Superior temporal gyrus (tissue), 1 donor: ENCODE measurements around the gene CP.
A peak's percentile ranks its signal among the peaks of the same experiment; 100 is the strongest.

Experiments used
- DNase-seq: peaks from one replicate; pipeline ENCODE4 v3.0.0-alpha.2; 2016; ENCODE audit errors: extremely low spot score

Gene CP

DNA sequence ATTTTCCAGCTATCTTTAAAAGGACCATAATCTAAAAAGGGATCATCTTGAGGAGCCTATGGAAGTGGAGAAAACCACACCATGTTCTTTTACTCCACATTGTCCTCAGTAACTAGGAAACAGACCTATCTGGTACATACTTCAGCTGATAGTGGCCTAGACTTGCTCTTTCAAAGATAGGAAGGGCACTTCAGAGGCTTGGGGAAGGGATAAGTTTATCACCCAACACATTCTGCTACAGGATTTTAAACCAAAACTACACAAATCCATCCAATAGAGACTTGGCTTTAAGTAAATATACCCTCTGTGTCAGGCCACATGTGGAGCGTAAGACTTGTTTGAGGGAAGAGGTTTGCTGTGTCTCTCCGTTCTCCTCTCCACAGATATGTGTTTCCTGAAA is 35.4 kb downstream of the CP start:
- no peak for DNase-seq

DNA sequence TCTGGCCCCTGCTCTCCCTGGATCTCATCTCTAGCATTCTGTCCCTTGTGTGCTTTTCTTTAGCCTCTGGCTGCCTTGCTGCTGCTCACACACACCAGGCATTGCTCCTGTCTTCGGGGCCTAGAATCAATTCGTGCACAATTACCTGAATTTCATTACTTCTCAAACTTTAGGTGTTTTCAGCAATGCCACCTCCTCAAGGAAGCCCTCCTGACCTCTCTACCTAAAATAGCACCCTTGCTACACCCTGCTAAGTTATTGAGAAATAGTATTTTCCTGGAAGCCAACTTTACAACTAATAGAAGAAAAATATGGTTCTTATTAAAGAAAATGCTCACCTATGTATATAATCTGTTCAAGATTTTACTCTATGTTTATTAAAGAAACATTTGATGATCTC is 40.4 kb downstream of the CP start:
- no peak for DNase-seq

DNA sequence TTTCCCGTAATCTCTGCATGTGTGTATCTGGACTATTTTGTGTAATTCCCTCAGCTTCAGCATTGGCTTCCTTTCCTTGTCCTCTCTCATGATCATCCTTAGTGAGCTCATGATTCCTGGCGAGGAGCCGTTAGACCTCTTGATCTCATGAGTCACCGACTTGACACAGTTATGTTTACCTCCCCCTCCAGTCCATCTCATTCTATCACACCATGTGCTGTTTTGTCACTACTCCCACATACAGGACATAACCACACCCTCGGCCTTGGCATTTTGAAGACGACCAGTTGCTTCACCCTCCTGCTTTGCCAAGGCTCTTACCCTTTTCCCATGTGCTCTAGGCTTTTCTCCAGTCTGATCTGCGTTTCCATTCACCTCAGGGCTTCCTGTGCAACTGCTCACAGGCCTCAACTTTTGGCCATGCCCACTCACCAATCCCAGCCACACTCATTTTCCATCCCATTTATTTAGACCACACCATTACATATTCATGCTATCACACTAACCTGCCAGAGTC is 41.5 kb downstream of the CP start:
- no peak for DNase-seq

DNA sequence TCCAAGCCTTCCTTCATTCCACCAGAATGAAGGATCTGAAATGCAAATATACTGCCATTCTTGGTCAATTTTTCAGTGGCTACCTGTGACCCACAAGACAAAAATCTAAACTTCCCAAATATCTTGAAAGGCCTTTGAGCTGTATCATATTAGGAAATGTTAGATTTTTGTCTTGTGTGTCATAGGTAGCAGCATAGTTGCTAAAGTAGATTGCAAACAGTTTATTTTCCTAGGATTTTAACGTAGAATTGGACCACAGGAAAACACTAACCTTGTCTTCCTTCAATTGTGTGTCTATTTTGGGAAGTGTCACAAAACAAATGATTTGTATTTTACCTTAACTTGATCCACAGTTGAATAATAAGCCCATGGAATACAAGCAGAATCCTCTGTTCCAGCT is 42.4 kb downstream of the CP start:
- DNase-seq: no peak

DNA sequence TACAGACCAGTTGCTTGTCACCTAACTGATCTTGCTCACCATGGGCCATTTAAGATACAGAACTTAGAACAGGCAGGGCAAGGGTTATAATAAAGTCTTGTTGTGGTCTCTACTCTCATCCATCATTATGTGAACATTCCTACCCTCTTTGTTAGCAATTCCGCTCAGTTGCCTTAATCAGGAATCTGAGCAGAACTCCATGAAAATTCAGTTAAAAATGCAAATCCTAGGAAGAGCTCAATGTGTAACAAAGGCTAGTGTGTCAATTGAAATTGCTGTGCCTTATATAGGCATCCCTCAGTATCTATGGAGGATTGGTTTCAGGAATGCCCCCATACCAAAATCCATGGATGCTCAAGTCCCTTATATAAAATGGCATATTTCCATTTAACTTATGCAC is 44.5 kb downstream of the CP start:
- DNase-seq: no peak

DNA sequence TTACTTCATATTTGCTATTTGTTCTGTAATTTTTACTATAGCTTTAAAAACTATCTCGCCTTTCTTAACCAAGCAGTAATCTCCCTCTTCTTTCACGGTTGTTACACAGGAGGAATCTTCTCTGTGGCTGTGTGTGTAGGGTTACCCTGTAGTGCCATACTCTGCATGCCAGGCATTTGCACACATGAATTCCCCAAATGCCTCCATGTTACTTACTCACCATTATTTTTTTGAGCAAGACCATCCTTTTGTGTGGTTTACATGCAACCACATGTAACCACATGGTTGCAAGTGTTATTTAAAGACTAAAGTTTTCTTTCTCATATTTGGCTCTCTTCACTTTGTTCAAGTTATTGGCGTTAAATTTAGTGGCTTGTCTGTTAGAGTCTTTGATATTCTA is 46.7 kb downstream of the CP start:
- no peak for DNase-seq

DNA sequence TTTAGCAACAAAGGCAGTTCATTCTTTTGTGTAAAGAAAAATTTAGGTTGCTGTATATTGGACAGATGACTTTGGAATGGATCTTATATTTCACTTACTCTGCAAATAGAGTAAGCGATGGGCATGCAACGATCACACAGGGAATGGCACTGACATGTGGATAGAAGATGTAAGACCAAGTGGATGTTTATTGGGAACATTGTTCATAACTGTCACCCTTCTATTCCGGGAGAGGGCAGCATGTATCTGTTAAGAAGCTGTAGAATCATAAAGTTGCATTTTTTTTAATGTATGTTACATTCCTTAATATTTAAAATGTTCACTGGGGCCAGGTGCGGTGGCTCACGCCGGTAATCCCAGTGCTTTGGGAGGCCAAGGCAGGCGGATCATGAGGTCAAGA is 51.0 kb downstream of the CP start:
- DNase-seq: no peak

DNA sequence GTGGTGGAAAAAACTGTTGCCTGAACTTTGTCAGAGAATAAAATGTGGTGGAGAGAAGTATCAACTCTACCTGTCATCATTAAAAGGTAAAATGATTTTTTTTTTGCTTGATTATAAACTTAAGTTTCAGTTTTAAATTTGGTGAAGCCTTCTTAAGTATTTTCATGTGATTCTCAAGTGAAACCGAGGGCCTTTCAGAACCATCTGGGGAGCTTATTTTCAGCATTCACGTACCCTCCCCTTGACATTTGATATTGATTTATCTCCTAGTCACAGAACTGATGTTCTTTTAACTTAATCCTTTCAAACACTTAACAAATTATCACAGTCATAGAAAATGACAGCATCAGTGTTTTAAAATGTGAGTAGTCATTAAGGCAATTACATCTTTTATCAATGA is 53.7 kb downstream of the CP start:
- no peak for DNase-seq

DNA sequence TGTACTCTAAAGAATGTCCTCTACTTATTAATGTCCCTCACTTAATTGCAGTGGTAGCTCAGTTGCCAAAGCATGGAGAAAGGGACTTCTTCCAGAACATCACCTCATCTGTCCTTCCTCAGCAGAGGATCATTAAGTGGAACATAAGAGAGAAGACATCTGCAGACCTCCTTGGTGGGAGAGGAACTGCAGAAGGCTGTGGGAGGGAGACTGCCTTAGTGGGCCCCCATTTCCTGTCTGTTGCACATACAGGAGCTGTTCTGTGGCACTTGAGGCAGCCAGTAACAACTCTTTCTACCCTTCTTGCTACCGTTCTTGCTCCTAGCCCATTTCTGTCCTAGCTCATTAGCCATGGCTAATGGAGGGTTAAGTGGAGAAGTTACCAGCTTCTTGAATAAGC is 58.6 kb downstream of the CP start:
- no peak for DNase-seq

DNA sequence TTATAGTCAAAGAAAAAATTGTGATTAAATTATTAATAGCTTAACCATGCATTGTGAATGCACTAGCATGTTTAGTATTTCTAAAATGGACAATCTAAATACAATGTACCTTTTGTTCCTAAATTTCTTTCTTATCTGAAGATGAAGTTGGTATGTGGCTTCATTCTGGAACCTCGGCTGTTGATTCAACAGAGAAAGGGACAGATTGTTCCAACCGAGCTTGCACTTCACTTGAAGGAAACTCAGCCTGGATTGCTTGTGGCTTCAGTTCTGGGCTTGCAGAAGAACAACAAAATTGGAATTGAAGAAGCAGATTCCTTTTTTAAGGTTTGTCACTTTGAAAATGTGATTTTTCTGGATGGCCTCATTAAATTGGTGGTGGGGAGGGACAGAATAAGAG is 59.6 kb downstream of the CP start:
- no peak for DNase-seq

DNA sequence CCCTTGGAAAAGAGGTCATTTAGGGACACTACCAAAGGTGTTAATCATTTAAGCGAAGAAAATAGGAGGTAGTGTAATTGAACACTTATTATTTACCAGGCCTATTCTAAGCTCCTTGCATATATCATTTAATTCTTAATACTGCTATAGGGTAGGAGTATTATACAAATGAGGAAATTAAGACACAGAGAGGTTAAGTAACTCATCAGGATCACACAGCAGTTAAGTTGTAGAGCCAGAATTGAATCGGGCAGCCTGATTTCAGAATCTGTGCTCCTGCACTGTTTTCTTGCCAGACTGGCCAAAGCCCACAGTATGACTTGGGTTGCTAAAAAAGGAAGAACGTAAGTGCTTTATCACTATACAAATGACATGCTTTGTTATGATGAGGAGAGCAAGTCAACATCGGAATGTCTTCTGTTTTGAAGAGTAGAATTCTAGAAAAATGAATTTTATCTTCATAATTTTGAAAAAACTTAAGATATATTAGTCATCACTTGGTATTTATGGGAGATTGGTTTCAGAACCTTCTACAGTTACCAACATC is 60.8 kb downstream of the CP start:
- no peak for DNase-seq

DNA sequence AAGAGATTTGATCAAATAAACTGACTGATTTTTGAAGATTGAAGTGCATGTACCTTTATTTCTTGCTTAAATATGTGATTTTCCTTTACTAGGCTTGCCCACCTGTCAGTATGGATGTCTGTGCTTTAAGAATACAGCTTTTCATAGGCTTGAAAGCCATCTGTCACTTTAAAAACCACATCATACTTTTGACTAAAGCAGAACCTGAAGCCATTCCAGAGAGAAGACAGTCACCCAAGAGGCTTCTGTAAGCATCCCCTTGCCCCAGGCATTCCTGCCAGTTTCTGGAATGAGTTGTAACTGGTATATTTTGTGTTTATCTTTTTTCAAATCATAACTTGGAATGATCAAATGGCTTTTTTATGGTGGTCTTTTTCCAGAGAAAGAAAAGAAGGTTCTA is 68.2 kb downstream of the CP start:
- no peak for DNase-seq

DNA sequence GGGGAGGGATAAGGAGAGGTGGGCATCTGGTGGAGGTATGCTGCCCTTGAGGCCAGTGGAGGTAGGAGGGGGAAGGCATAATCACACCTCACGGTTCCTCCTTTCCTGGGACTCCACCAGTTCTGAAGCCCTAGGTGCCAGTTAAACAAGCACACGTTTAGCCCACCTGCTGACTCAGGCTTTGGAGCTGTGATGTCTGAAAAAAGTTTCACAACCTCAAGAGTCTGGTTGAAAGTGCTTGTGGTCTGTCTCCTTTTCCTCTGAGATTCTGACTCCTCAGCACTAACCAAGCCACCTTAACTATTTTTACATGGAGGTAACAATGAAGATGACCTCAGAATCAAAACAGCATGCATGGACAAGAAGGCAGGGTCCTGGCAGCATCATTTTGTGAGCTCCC is 69.2 kb downstream of the CP start:
- DNase-seq: no peak

DNA sequence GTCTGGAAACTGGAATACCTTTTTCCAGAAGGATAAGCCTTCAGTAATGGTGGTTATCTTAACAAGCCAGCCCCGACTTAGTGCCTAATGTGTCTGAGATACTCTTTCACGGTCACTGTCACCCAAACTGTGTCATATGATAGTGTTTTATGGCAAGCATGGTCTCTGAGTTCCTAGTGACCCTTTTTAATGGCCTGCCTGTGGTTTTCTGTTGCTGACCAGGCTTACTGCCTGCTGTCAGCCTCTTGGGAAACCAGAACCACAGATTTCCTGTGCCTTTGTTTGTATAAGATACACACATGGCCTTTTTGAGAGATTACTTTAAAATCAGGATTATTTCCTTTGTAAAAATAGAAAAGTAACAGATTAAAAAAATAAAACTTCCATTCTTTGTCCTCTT is 69.8 kb downstream of the CP start:
- no peak for DNase-seq

DNA sequence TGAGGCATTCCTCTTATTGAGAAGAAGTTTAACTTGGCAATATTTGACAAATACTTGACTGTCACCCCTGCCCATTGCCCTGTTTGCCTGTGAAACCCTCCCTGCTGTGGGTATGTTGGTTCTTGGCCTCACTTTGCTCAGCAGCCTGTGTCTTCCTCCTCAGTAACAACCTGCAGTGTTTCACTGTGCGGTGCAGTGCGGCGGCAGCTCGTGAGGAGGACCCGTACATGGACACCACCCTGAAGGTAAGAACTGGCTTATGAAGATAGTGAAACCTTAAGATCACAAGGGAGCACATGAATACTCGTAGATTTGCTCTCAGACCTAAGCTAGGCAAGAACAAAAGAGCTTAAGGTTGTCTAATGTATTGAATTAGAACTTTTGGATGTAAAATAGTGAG is 71.2 kb downstream of the CP start:
- no peak for DNase-seq

DNA sequence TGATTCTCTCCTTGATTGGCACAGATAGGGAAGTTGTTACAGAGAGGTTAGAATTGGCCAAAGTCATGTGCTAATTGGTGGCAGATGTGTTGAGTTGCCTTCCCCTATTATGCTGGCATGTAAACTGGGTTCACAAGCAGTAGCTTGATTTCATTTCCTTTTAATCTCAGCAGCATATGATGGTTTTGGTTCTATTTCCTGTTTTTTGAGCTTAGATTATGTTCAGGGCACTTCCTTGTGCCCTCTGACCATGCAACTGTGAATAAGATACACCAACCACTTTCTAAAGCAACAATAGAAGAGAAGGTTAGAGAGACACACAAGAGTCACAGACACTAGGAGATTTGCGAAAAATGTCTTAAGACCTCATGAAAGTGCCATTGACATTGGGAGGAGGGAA is 75.7 kb downstream of the CP start:
- peak; percentile 26 for DNase-seq

DNA sequence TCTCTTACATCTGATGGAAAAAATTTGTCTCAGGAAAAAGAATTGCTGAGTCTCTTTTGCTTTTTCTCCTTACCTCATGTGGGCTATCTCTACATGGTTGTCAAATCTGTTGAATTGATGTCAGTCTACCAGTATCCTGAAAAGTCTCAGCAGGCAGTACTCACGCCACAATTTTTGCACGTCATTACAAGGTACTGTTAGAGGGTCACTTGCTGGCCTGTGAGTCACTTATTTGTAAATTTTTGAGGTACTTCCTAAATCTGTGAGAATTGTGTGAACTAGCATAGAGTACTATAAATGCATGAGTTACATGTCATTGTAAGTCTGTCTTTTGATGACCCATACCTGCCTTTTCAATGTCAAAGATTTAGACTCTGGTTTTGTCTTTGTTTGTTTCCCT is 76.3 kb downstream of the CP start:
- DNase-seq: no peak

DNA sequence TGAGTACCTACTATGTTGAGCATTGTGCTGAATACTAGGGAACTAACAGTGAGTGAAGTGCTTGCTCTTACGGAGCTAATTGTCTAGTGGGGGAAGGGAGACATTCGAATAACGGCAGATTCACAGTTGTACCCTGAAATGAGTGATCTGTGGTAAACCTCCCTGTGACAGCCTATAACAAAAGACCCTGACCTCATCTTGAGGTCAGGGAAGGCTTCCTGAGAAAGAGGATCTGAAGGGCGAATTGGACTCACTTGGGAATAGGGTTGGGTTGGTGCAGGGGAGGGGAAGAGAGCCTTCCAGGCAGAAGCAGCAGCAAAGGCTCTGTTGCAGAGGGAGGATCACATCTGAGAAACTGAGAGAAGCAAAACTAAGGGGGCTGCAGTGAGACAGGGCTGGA is 78.9 kb downstream of the CP start:
- DNase-seq: no peak

DNA sequence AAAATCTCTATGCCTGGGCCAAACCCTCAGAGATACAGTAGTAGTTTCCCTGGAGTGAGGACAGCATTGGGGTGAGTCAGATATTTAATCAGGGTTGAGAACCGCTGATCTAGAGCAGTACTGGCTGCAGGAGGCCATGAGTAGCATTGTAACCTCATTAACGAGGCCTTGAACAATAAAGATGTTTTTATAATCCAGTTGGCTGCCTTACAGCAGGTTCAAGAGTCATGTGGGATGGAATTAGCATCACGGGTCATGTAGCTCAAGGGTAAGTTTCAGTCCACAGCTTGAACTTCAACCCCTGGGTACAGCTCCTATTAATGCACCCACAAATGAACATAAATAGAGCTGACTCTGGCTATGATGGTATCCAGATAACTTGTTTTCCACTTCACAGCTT is 87.1 kb downstream of the CP start:
- no peak for DNase-seq

DNA sequence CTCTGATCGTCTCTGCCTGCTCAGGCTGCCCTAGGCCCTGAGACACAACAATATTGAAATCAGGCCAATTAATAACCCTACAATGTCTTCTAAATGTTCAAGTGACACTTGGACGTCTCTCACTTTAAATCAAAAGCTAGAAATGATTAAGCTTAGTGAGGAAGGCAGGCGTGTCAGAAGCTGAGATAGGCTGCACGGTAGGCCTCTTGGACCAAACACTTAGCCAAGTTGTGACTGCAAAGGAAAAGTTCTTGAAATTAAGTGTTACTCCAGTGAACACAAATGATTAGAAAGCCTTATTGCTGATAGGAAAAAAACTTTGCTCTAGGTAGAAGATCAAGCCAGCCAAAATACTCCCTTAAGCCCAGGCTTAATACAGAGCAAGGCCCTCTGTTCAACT is 90.0 kb downstream of the CP start:
- no peak for DNase-seq

DNA sequence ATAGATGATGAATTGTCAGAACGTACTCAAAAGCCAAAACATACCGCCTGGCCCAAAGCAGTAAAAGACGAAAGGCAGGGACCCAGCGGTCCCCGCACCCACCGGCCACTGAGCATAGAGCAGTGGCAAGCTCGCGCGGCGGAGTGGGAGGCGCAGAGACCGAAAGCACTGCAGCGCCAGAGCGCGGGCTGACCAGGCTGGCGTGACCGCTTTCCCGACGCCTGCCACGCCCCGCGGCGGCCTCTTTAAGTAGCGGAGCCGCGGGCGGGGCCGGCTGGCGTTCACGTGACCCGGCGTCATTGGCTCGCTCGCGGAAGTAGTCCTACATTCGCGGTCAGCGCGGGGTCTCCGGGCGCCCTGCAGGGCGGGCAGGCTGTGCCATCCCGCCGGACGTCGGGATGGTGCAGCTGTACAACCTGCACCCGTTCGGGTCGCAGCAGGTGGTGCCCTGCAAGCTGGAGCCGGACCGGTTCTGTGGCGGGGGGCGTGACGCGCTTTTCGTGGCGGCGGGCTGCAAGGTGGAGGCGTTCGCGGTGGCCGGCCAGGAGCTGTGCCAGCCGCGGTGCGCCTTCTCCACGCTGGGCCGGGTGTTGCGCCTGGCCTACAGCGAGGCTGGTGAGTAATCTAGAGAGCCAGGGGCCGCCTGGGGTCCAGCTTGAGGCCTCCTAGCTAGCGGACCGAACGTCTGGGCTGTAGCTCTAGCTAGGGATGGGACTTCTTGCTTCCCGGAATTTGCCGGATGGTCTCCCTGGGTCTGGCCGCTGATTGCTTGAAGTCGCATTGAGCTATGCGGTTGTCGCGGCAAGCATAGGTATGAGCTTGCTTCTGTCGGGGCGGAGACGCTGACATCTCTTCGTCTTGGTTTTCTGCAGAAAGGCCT is 92.1 kb downstream of the CP start, which contains the start of gene HPS3:
TSS of gene HPS3 (plus strand) at position 313 of the 880 bp plus-strand sequence. CDS start at position 399, 86 bp downstream.
- DNase-seq: peak; percentile 93

DNA sequence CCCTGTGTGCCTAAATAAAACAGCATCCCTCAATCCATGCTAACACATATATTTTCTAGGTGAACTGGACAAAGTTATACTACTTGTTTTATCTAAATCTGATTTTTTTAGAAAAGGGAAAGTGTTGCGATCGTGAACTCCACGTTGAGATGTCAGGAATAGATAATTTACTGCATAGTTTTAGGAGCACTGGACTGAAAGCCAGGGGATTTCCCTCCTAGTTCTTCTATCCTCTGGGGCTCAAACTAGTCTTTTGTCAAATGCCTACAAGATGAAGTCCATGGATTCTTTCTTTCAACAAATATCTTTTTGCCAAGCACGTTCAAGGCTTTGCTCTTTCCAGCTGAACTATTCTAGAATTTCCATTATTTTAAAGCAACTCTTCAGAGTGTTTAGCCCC is 92.8 kb downstream of the CP start:
- no peak for DNase-seq
